H9 (cell line): ENCODE measurements around the gene B4GALT3. TPM values are rescaled to one million over a fixed set of nuclear protein-coding genes. Genes with fewer than 3 reads are reported as not detected.

ENCODE experiments used
- DNase-seq: peaks from one replicate; pipeline ENCODE4 v3.0.0-alpha.2; 2017
- H2AFZ ChIP-seq: one replicate; pipeline ENCODE4 v1.6.1; 2013; ENCODE audit warnings: mild to moderate bottlenecking, low read length, control low read depth, moderate library complexity
- H2AK5ac ChIP-seq: 2 replicates; pipeline ENCODE4 v1.6.1; 2013; ENCODE audit warnings: low read length, control low read depth, mixed read lengths; ENCODE audit not compliant: insufficient read length
- H2BK120ac ChIP-seq: one replicate; pipeline ENCODE4 v1.6.1; 2013; ENCODE audit warnings: low read depth, mild to moderate bottlenecking, low read length, control low read depth, inconsistent platforms; ENCODE audit not compliant: poor library complexity, severe bottlenecking
- H2BK12ac ChIP-seq: 2 replicates; pipeline ENCODE4 v1.6.1; 2013; ENCODE audit warnings: low read length, control low read depth, mixed read lengths, low read depth; ENCODE audit not compliant: insufficient read length
- H2BK15ac ChIP-seq: 2 replicates; pipeline ENCODE4 v1.6.1; 2013; ENCODE audit warnings: low read depth, low read length, control low read depth
- H2BK20ac ChIP-seq: one replicate; pipeline ENCODE4 v1.6.1; 2013; ENCODE audit warnings: low read depth, mild to moderate bottlenecking, low read length, control low read depth, inconsistent platforms; ENCODE audit not compliant: poor library complexity, severe bottlenecking
- H2BK5ac ChIP-seq: 2 replicates; pipeline ENCODE4 v1.6.1; 2013; ENCODE audit warnings: low read length, control low read depth, mixed read lengths; ENCODE audit not compliant: insufficient read length
- H3K14ac ChIP-seq: 2 replicates; pipeline ENCODE4 v1.6.1; 2013; ENCODE audit warnings: low read length, control low read depth; ENCODE audit not compliant: insufficient read depth
- H3K18ac ChIP-seq: 2 replicates; pipeline ENCODE4 v1.6.1; 2013; ENCODE audit warnings: low read depth, mild to moderate bottlenecking, mixed read lengths, low read length, control low read depth; ENCODE audit not compliant: insufficient read length
- H3K23ac ChIP-seq: 2 replicates; pipeline ENCODE4 v1.6.1; 2013; ENCODE audit warnings: low read length, control low read depth, mixed read lengths, low read depth; ENCODE audit not compliant: insufficient read length
- H3K23me2 ChIP-seq: 2 replicates; pipeline ENCODE4 v1.6.1; 2013; ENCODE audit warnings: low read depth, mild to moderate bottlenecking, mixed read lengths, low read length, control low read depth; ENCODE audit not compliant: insufficient read length, poor library complexity, severe bottlenecking
- H3K27ac ChIP-seq: 2 replicates; pipeline ENCODE4 v1.5.1; 2013; ENCODE audit warnings: low read length, control low read depth, mixed read lengths, low read depth; ENCODE audit not compliant: insufficient read length
- H3K27me3 ChIP-seq: 2 replicates; pipeline ENCODE4 v1.6.1; 2013; ENCODE audit warnings: low read length, control low read depth, inconsistent platforms; ENCODE audit not compliant: insufficient read depth
- H3K4ac ChIP-seq: 2 replicates; pipeline ENCODE4 v1.6.1; 2013; ENCODE audit warnings: low read depth, mild to moderate bottlenecking, control low read depth, inconsistent platforms, low read length, moderate library complexity
- H3K4me1 ChIP-seq: 2 replicates; pipeline ENCODE4 v1.6.1; 2013; ENCODE audit warnings: low read length, control low read depth, inconsistent platforms; ENCODE audit not compliant: insufficient read depth
- H3K4me2 ChIP-seq: 2 replicates; pipeline ENCODE4 v1.6.1; 2013; ENCODE audit warnings: low read length, control low read depth, mixed read lengths; ENCODE audit not compliant: insufficient read length, insufficient read depth
- H3K56ac ChIP-seq: 2 replicates; pipeline ENCODE4 v1.6.1; 2013; ENCODE audit warnings: low read depth, mild to moderate bottlenecking, mixed read lengths, low read length, control low read depth; ENCODE audit not compliant: insufficient read length
- H3K79me1 ChIP-seq: 2 replicates; pipeline ENCODE4 v1.6.1; 2013; ENCODE audit warnings: low read depth, mild to moderate bottlenecking, moderate library complexity, low read length, control low read depth, inconsistent platforms; ENCODE audit not compliant: insufficient read depth, poor library complexity, severe bottlenecking
- H3K79me2 ChIP-seq: 2 replicates; pipeline ENCODE4 v1.6.1; 2013; ENCODE audit warnings: low read length, control low read depth, inconsistent platforms; ENCODE audit not compliant: insufficient read depth
- H3K9ac ChIP-seq: 2 replicates; pipeline ENCODE4 v1.6.1; 2013; ENCODE audit warnings: low read length, control low read depth, mixed read lengths; ENCODE audit not compliant: insufficient read length; ENCODE audit errors: extremely low read depth
- H3K9me3 ChIP-seq: one replicate; pipeline ENCODE4 v1.6.1; 2013; ENCODE audit warnings: low read depth, low read length, inconsistent platforms; ENCODE audit not compliant: control insufficient read depth
- H3T11ph ChIP-seq: one replicate; pipeline ENCODE4 v1.6.1; 2013; ENCODE audit warnings: mild to moderate bottlenecking, low read length, control low read depth, inconsistent platforms
- H4K20me1 ChIP-seq: one replicate; pipeline ENCODE4 v1.6.1; 2013; ENCODE audit not compliant: control insufficient read depth, insufficient read length, insufficient read depth
- H4K5ac ChIP-seq: 2 replicates; pipeline ENCODE4 v1.6.1; 2013; ENCODE audit warnings: low read depth, mild to moderate bottlenecking, mixed read lengths, low read length, control low read depth; ENCODE audit not compliant: insufficient read length
- H4K8ac ChIP-seq: replicated peaks from 2 replicates; pipeline ENCODE4 v1.6.1; 2013; ENCODE audit warnings: low read length, control low read depth, mixed read lengths, low read depth; ENCODE audit not compliant: insufficient read length
- H4K91ac ChIP-seq: 2 replicates; pipeline ENCODE4 v1.6.1; 2013; ENCODE audit warnings: low read depth, mild to moderate bottlenecking, moderate library complexity, mixed read lengths, low read length, control low read depth; ENCODE audit not compliant: insufficient read length
- H3K27ac Mint-ChIP-seq, 3 experiments: 2 replicates in 2 of 3; 3 replicates in 1 of 3; pipeline ENCODE4 v1.8.0; 2020 to 2021; ENCODE audit warnings: mixed read lengths in 3 of 3, mild to moderate bottlenecking in 1 of 3, moderate library complexity in 1 of 3
- H3K27me3 Mint-ChIP-seq: 2 replicates; pipeline ENCODE4 v1.8.0; 2021; ENCODE audit warnings: low read depth, mild to moderate bottlenecking, moderate library complexity, mixed read lengths
- H3K36me3 Mint-ChIP-seq, 3 experiments: 2 replicates in 2 of 3; 3 replicates in 1 of 3; pipeline ENCODE4 v1.8.0; 2020 to 2021; ENCODE audit warnings: low read depth in 3 of 3, mixed read lengths in 3 of 3; ENCODE audit not compliant: insufficient read depth in 1 of 3
- H3K4me1 Mint-ChIP-seq, 2 experiments: 2 replicates each; pipeline ENCODE4 v1.8.0; 2020; ENCODE audit warnings: mixed read lengths in 2 of 2
- H3K4me3 Mint-ChIP-seq, 2 experiments: 2 replicates in 1 of 2; 3 replicates in 1 of 2; pipeline ENCODE4 v1.8.0; 2020 to 2021; ENCODE audit warnings: mild to moderate bottlenecking in 2 of 2, mixed read lengths in 2 of 2, moderate library complexity in 1 of 2
- H3K9me3 Mint-ChIP-seq, 2 experiments: 2 replicates in 1 of 2; 3 replicates in 1 of 2; pipeline ENCODE4 v1.8.0; 2020; ENCODE audit warnings: mild to moderate bottlenecking in 2 of 2, mixed read lengths in 2 of 2, moderate library complexity in 1 of 2
- WGBS: extraction: QIAGEN DNeasy Blood & Tissue Kit; methylation state at CpG from one replicate; pipeline ENCODE4 v1.1.7; 2013; ENCODE audit warnings: missing lambda C conversion rate, low lambda C conversion rate, mixed read lengths; ENCODE audit not compliant: insufficient read length; ENCODE audit errors: extremely low coverage; 5-methylcytosine and 5-hydroxymethylcytosine counted together
- total RNA-seq: library from RNA; stranded (reverse); gene quantifications from 2 replicates; pipeline ENCODE4 v1.2.1, GENCODE V29; 2021
- TF ChIP-seq, protein P1 (sequence below): fragments of 200-600 bp; sonication (generic); conservative IDR thresholded peaks from 3 replicates; pipeline ENCODE4 v1.8.0; 2021; ENCODE audit warnings: antibody characterized with exemption, mild to moderate bottlenecking

B4GALT3 gene
- total RNA-seq, 1 experiment from 2014 or later, result 31.8 TPM

DNA sequence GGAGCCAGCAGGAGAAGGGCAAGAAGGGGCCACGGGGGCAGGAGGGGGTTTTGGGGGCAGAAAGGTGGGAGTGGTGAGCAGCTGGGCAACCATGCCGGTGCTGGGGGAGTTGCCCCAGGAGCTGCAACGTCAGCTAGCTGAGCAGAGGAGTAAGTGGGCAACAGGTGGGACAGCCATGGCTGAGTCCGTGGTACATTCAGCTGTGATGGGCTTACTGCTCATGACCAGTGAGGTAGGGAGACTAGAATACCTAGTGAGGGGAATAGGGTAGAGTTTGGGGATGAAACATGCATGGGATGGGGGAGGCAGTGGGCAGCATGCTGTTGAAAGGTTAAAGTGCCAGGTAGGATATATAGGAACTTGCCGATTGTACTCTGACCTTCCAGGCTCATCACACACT lies 15.7 kb downstream of the B4GALT3 start:
- H3K79me1 ChIP-seq, result no peaks in the 10 kb centered on the region
- no peak overlapping the region for H2BK12ac ChIP-seq
- no peak overlapping the region for H3K9ac ChIP-seq
- H3K4me1 ChIP-seq, result no peaks in the 10 kb centered on the region
- TF ChIP-seq, protein P1, sequence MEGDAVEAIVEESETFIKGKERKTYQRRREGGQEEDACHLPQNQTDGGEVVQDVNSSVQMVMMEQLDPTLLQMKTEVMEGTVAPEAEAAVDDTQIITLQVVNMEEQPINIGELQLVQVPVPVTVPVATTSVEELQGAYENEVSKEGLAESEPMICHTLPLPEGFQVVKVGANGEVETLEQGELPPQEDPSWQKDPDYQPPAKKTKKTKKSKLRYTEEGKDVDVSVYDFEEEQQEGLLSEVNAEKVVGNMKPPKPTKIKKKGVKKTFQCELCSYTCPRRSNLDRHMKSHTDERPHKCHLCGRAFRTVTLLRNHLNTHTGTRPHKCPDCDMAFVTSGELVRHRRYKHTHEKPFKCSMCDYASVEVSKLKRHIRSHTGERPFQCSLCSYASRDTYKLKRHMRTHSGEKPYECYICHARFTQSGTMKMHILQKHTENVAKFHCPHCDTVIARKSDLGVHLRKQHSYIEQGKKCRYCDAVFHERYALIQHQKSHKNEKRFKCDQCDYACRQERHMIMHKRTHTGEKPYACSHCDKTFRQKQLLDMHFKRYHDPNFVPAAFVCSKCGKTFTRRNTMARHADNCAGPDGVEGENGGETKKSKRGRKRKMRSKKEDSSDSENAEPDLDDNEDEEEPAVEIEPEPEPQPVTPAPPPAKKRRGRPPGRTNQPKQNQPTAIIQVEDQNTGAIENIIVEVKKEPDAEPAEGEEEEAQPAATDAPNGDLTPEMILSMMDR, result no peak
- no peak overlapping the region for H3K18ac ChIP-seq
- no peak overlapping the region for H3K56ac ChIP-seq
- WGBS, result no CpG with 5 or more reads among the region's 5 CpGs
- H2BK15ac ChIP-seq, result no peak overlapping the region
- no peak overlapping the region for H3K14ac ChIP-seq
- peaks cover 11% of the 10 kb centered on the region for H3K23me2 ChIP-seq
- no peak overlapping the region for H3K4ac ChIP-seq
- no peak overlapping the region for H3K23ac ChIP-seq
- H4K91ac ChIP-seq, result no peak overlapping the region
- DNase-seq, result no peak
- H2BK120ac ChIP-seq, result no peak overlapping the region
- no peaks in the 10 kb centered on the region for H4K20me1 ChIP-seq
- Mint-ChIP-seq H3K9me3 (no peaks in the 10 kb centered on the region), H3K4me3 (no peak overlapping the region), H3K27ac (no peak overlapping the region), H3K4me1 (peaks cover 26 to 29% of the 10 kb centered on the region in 2 experiments), H3K36me3 (peaks cover 29 to 67% (median 56%) of the 10 kb centered on the region in 3 experiments), H3K27me3 (no peaks in the 10 kb centered on the region; the same call in 1 of the 2 replicates)
- no peak overlapping the region for H2BK5ac ChIP-seq
- no peak overlapping the region for H2AFZ ChIP-seq
- no peaks in the 10 kb centered on the region for H3K79me2 ChIP-seq
- H3K27ac ChIP-seq, result no peak overlapping the region
- no peak overlapping the region for H4K5ac ChIP-seq
- H3K9me3 ChIP-seq, result no peaks in the 10 kb centered on the region
- H3T11ph ChIP-seq, result no peak overlapping the region
- no peak overlapping the region for H2AK5ac ChIP-seq
- no peak overlapping the region for H3K4me2 ChIP-seq
- no peaks in the 10 kb centered on the region for H3K27me3 ChIP-seq
- no peak overlapping the region for H2BK20ac ChIP-seq
- H4K8ac ChIP-seq, result no peak overlapping the region
